Kidney (tissue), 14 donors: Measurements from ENCODE around the gene LRBA. TPM values are rescaled to one million over a fixed set of nuclear protein-coding genes. Genes with fewer than 3 reads are reported as not detected.

Experiments
- DNase-seq, 5 donors: peaks; one replicate each; pipeline ENCODE4 v3.0.0-alpha.2; 2013 to 2020
- FAIRE-seq: peaks from 2 replicates; lab custom pipeline; 2012; peaks lifted over from hg19 to GRCh38; lab: Jason Lieb, UNC
- H3K27ac ChIP-seq, 2 donors: one replicate each; pipeline ENCODE4 v1.7.0; 2013; ENCODE audit warnings: low read depth in 2 of 2, low read length in 2 of 2, inconsistent platforms in 1 of 2
- H3K27me3 ChIP-seq: one replicate; pipeline ENCODE4 v1.7.1; 2013; ENCODE audit warnings: low read length, inconsistent platforms; ENCODE audit not compliant: control insufficient read depth, insufficient read depth
- H3K36me3 ChIP-seq, 3 donors: one replicate each; pipeline versions ENCODE4 v1.7.0 to v1.7.1; 2013; ENCODE audit warnings: low read length in 3 of 3, control low read depth in 1 of 3, inconsistent platforms in 1 of 3; ENCODE audit not compliant: insufficient read depth in 3 of 3, control insufficient read depth in 2 of 3
- H3K4me1 ChIP-seq, 3 donors: one replicate each; pipeline versions ENCODE4 v1.7.0 to v1.7.1; 2013; ENCODE audit warnings: low read length in 3 of 3, inconsistent platforms in 1 of 3, low read depth in 1 of 3; ENCODE audit not compliant: control insufficient read depth in 2 of 3, insufficient read depth in 2 of 3
- H3K4me3 ChIP-seq, 3 donors: one replicate each; pipeline versions ENCODE4 v1.7.0 to v1.8.1; 2013; ENCODE audit warnings: low read length in 3 of 3, control low read depth in 1 of 3, inconsistent platforms in 1 of 3
- H3K9ac ChIP-seq, 3 donors: one replicate each; pipeline versions ENCODE4 v1.7.0 to v1.7.1; 2013; ENCODE audit warnings: low read length in 3 of 3, control low read depth in 1 of 3, inconsistent platforms in 1 of 3
- H3K9me3 ChIP-seq, 3 donors: one replicate each; pipeline versions ENCODE4 v1.7.0 to v1.7.1; 2013; ENCODE audit warnings: low read length in 3 of 3, control low read depth in 1 of 3, inconsistent platforms in 1 of 3; ENCODE audit not compliant: control insufficient read depth in 2 of 3, insufficient read depth in 1 of 3
- CTCF ChIP-seq: IDR thresholded peaks from 3 replicates; pipeline ENCODE4 v1.5.1; 2012; ENCODE audit warnings: mild to moderate bottlenecking, moderate library complexity, borderline replicate concordance; ENCODE audit not compliant: insufficient read depth; ENCODE audit errors: extremely low read depth
- intact Hi-C: fragments of 100-400 bp; cut with DNase I; formaldehyde crosslinking; loops from one replicate; pipeline ENCODE4 v1.11.1; 2022
- polyA plus RNA-seq: library from polyadenylated mRNA; stranded (reverse); fragments of 350-450 nt; fragmentation: Illumina TruSeq; extraction: RNeasy Lipid Tissue Mini Kit (QIAGEN cat#74804); gene quantifications from one replicate; pipeline ENCODE4 v1.2.3, GENCODE V29; 2014; ENCODE audit warnings: low read depth, low replicate concordance; ENCODE audit not compliant: insufficient read depth
- total RNA-seq: library from RNA; stranded (reverse); fragmentation: NEBNext Ultra II Directional; extraction: Animal tissue kit (Norgen Biotek cat#: 25700); gene quantifications from one replicate; pipeline ENCODE4 v1.2.1, GENCODE V29; 2021
- donor health status: control.
- donor health status: control.
- donor health status: control.
- donor health status: control.
- donor health status: control.
- donor health status: DM: yes; HTN: yes; CAD: no.
- donor health status: Normal renal cell carcinoma (clear cell type).

LRBA gene
- total and polyA plus RNA-seq, 2 donors from 2014 or later = 20.3 to 76.7 TPM

GRCh38 chr4:150822407-150822806 lies 192.7 kb downstream of the LRBA start:
- H3K9me3 ChIP-seq = no peaks in the 10 kb centered on the region
- DNase-seq = no peak
- no peak for TF ChIP-seq CTCF
- intact Hi-C loops = no loop called here
- no peak overlapping the region for H3K9ac ChIP-seq
- H3K27me3 ChIP-seq = no peaks in the 10 kb centered on the region
- no peak overlapping the region for H3K4me3 ChIP-seq
- no peak overlapping the region for H3K27ac ChIP-seq
- H3K36me3 ChIP-seq = no peaks in the 10 kb centered on the region
- FAIRE-seq = no peak
- H3K4me1 ChIP-seq = no peaks in the 10 kb centered on the region

- H3K4me3 ChIP-seq = no peak overlapping the region
- intact Hi-C loops = no loop called here
- H3K9me3 ChIP-seq = no peaks in the 10 kb centered on the region
- H3K27me3 ChIP-seq = no peaks in the 10 kb centered on the region
- H3K36me3 ChIP-seq = no peaks in the 10 kb centered on the region
- no peaks in the 10 kb centered on the region for H3K4me1 ChIP-seq
- DNase-seq (no peak), FAIRE-seq (no peak)
- no peak overlapping the region for H3K9ac ChIP-seq
- TF ChIP-seq CTCF = no peak
- H3K27ac ChIP-seq = no peak overlapping the region
These were observed 193.4 kb downstream of the LRBA start for GRCh38 chr4:150821641-150822040.

- Histone ChIP-seq H3K27me3 (no peaks in the 10 kb centered on the region), H3K4me3 (no peak overlapping the region), H3K4me1 (no peaks in the 10 kb centered on the region), H3K9ac (no peak overlapping the region), H3K36me3 (no peaks in the 10 kb centered on the region), H3K9me3 (no peaks in the 10 kb centered on the region), H3K27ac (no peak overlapping the region)
- DNase-seq = no peak
- peak; percentile 39 for FAIRE-seq
- TF ChIP-seq CTCF = no peak
- intact Hi-C loops = no loop called here
These were observed 194.7 kb downstream of the LRBA start for GRCh38 chr4:150820409-150820808.

GRCh38 chr4:150818661-150819060 lies 196.4 kb downstream of the LRBA start:
- H3K27ac ChIP-seq = no peak overlapping the region
- no peaks in the 10 kb centered on the region for H3K36me3 ChIP-seq
- no peaks in the 10 kb centered on the region for H3K27me3 ChIP-seq
- H3K4me1 ChIP-seq = no peaks in the 10 kb centered on the region
- DNase-seq = no peak
- H3K9ac ChIP-seq = no peak overlapping the region
- no peak for TF ChIP-seq CTCF
- intact Hi-C loops = no loop called here
- FAIRE-seq = no peak
- H3K4me3 ChIP-seq = no peak overlapping the region
- no peaks in the 10 kb centered on the region for H3K9me3 ChIP-seq
